Measurements from ENCODE around the gene SPG7. TPM values are rescaled to one million over a fixed set of nuclear protein-coding genes. Genes with fewer than 3 reads are reported as not detected.

The SPG7 gene
- polyA plus RNA-seq, 1 donor from 2014 or later, result 47.0 TPM

- H3K27ac Mint-ChIP-seq, result peak overlapping the region in 1 of 3 donors; percentile 17
- peaks cover 2% of the 10 kb centered on the region for H3K36me3 Mint-ChIP-seq
- peaks cover 53 to 65% (median 63%) of the 10 kb centered on the region in 3 donors for H3K4me1 Mint-ChIP-seq
- no peaks in the 10 kb centered on the region for H3K27me3 Mint-ChIP-seq
- H3K4me3 Mint-ChIP-seq, result peak overlapping the region in 3 of 4 donors; percentile 67 to 84 (median 79)
- H3K9me3 Mint-ChIP-seq, result no peaks in the 10 kb centered on the region
These were observed 29.5 kb upstream of the SPG7 start for GRCh38 chr16:89478576-89479221.

- Mint-ChIP-seq H3K4me1 (peaks cover 60 to 72% (median 71%) of the 10 kb centered on the region in 3 donors), H3K9me3 (no peaks in the 10 kb centered on the region), H3K27me3 (peaks cover 2% of the 10 kb centered on the region), H3K36me3 (no peaks in the 10 kb centered on the region), H3K4me3 (peak overlapping the region in 3 of 4 donors; percentile 22 to 44 (median 28)), H3K27ac (peak overlapping the region in 2 of 3 donors; percentile 55 to 76)
These were observed 26.7 kb upstream of the SPG7 start for GRCh38 chr16:89481356-89481955.

- Mint-ChIP-seq H3K27me3 (peaks cover 2% of the 10 kb centered on the region), H3K9me3 (no peaks in the 10 kb centered on the region), H3K4me1 (peaks cover 58 to 68% (median 65%) of the 10 kb centered on the region in 3 donors), H3K4me3 (peak overlapping the region in 3 of 4 donors; percentile 43 to 59 (median 44)), H3K27ac (peak overlapping the region in 2 of 3 donors; percentile 76 to 84), H3K36me3 (peaks cover 1% of the 10 kb centered on the region)
These were observed 25.9 kb upstream of the SPG7 start for GRCh38 chr16:89482150-89482816.

GRCh38 chr16:89482817-89483205 lies 25.4 kb upstream of the SPG7 start:
- Mint-ChIP-seq H3K27ac (peak overlapping the region in 1 of 3 donors; percentile 76), H3K27me3 (peaks cover 2% of the 10 kb centered on the region), H3K4me1 (peaks cover 60 to 68% (median 66%) of the 10 kb centered on the region in 3 donors), H3K4me3 (peak overlapping the region in 2 of 4 donors; percentile 43 to 59), H3K36me3 (peaks cover 1% of the 10 kb centered on the region), H3K9me3 (no peaks in the 10 kb centered on the region)

- peaks cover 64 to 70% (median 64%) of the 10 kb centered on the region in 3 donors for H3K4me1 Mint-ChIP-seq
- H3K36me3 Mint-ChIP-seq, result peaks cover 1% of the 10 kb centered on the region
- no peaks in the 10 kb centered on the region for H3K9me3 Mint-ChIP-seq
- H3K27ac Mint-ChIP-seq, result peak overlapping the region; percentile 73 to 94 (median 92)
- peak overlapping the region; percentile 68 to 88 (median 80) for H3K4me3 Mint-ChIP-seq
- H3K27me3 Mint-ChIP-seq, result peaks cover 2% of the 10 kb centered on the region
These were observed 24.1 kb upstream of the SPG7 start for GRCh38 chr16:89484041-89484501.

GRCh38 chr16:89484923-89485679 lies 23.1 kb upstream of the SPG7 start:
- Mint-ChIP-seq H3K4me3 (peak overlapping the region; percentile 34 to 88 (median 80)), H3K4me1 (peaks cover 63 to 71% (median 63%) of the 10 kb centered on the region in 3 donors)

GRCh38 chr16:89485701-89486246 lies 22.4 kb upstream of the SPG7 start:
- Mint-ChIP-seq H3K9me3 (no peaks in the 10 kb centered on the region), H3K36me3 (peaks cover 1% of the 10 kb centered on the region), H3K27me3 (peaks cover 2% of the 10 kb centered on the region), H3K27ac (peak overlapping the region; percentile 61 to 94 (median 65)), H3K4me1 (peaks cover 59 to 70% (median 63%) of the 10 kb centered on the region in 3 donors), H3K4me3 (peak overlapping the region; percentile 38 to 88 (median 80))

More at GRCh38 chr16:89484923-89485679, 23.1 kb upstream of the SPG7 start:
- Mint-ChIP-seq H3K36me3 (peaks cover 1% of the 10 kb centered on the region), H3K27me3 (peaks cover 2% of the 10 kb centered on the region), H3K27ac (peak overlapping the region; percentile 61 to 94 (median 65)), H3K9me3 (no peaks in the 10 kb centered on the region)

GRCh38 chr16:89489040-89489897 lies 18.9 kb upstream of the SPG7 start:
- Mint-ChIP-seq H3K27ac (peak overlapping the region; percentile 93 to 99 (median 95)), H3K4me1 (peaks cover 36 to 54% (median 43%) of the 10 kb centered on the region in 3 donors), H3K27me3 (no peaks in the 10 kb centered on the region), H3K9me3 (no peaks in the 10 kb centered on the region), H3K4me3 (peak overlapping the region; percentile 85 to 94 (median 90)), H3K36me3 (peaks cover 1% of the 10 kb centered on the region)

- H3K36me3 Mint-ChIP-seq, result peaks cover 1% of the 10 kb centered on the region
- H3K27me3 Mint-ChIP-seq, result no peaks in the 10 kb centered on the region
- H3K4me1 Mint-ChIP-seq, result peaks cover 29 to 47% (median 36%) of the 10 kb centered on the region in 3 donors
- peak overlapping the region in 1 of 4 donors; percentile 86 for H3K4me3 Mint-ChIP-seq
- peak overlapping the region in 1 of 3 donors; percentile 84 for H3K27ac Mint-ChIP-seq
- H3K9me3 Mint-ChIP-seq, result no peaks in the 10 kb centered on the region
These were observed 18.2 kb upstream of the SPG7 start for GRCh38 chr16:89489898-89490438.

- peaks cover 1% of the 10 kb centered on the region for H3K36me3 Mint-ChIP-seq
- peak within 1 kb of the TSS; percentile 87 to 94 (median 90) for H3K4me3 Mint-ChIP-seq
- H3K4me1 Mint-ChIP-seq, result peaks cover 22 to 42% (median 30%) of the 10 kb centered on the region in 3 donors
- no peaks in the 10 kb centered on the region for H3K9me3 Mint-ChIP-seq
- H3K27me3 Mint-ChIP-seq, result no peaks in the 10 kb centered on the region
- H3K27ac Mint-ChIP-seq, result peak within 1 kb of the TSS; percentile 93 to 99 (median 95)
These were observed 17.6 kb upstream of the SPG7 start, which contains the start of gene ANKRD11 for GRCh38 chr16:89490439-89491237. TSS of gene ANKRD11 (minus strand) at chr16:89490561. CDS start at chr16:89317019, 173,542 bp downstream.

GRCh38 chr16:89491238-89491869 lies 16.8 kb upstream of the SPG7 start:
- H3K4me1 Mint-ChIP-seq, result peaks cover 19 to 35% (median 23%) of the 10 kb centered on the region in 3 donors
- H3K4me3 Mint-ChIP-seq, result peak overlapping the region; percentile 86 to 93 (median 90)

More at GRCh38 chr16:89491238-89491869, 16.8 kb upstream of the SPG7 start:
- peak overlapping the region; percentile 38 to 92 (median 84) for H3K27ac Mint-ChIP-seq
- H3K36me3 Mint-ChIP-seq, result peaks cover 1% of the 10 kb centered on the region
- H3K9me3 Mint-ChIP-seq, result no peaks in the 10 kb centered on the region
- no peaks in the 10 kb centered on the region for H3K27me3 Mint-ChIP-seq

All from IgD-negative memory B cell (primary cell).